Measurements from ENCODE around the gene MAML3.

GRCh38 chr4:139987502-139987850 lies 166.5 kb downstream of the MAML3 start:
- no peak for TF ChIP-seq CTCF (IDR thresholded peaks at IDR 0.05)
- TF ChIP-seq POLR2A (IDR thresholded peaks at IDR 0.05): no peak
